Amniotic stem cell (primary cell): ENCODE results near the gene DIP2B.
"Not testable (repeated sequence)": the region's sequence is repeated elsewhere in the genome, so short reads cannot be mapped to it uniquely, and the experiment has no call there.

ENCODE experiments used
- DNase-seq: peaks from one replicate; lab custom pipeline; 2025; lab: John Stamatoyannopoulos, UW

Gene DIP2B

GRCh38 chr12:50520416-50521207 is 15.8 kb downstream of the DIP2B start:
- DNase-seq = no peak

GRCh38 chr12:50521781-50522180 is 17.0 kb downstream of the DIP2B start:
- not testable (repeated sequence) for DNase-seq

- no peak for DNase-seq
These were observed 19.0 kb downstream of the DIP2B start for GRCh38 chr12:50523772-50524171.

GRCh38 chr12:50524621-50525020 is 19.8 kb downstream of the DIP2B start:
- DNase-seq = no peak

GRCh38 chr12:50525422-50525821 is 20.6 kb downstream of the DIP2B start:
- DNase-seq = no peak

GRCh38 chr12:50527359-50527726 is 22.6 kb downstream of the DIP2B start:
- DNase-seq = no peak

GRCh38 chr12:50528800-50529199 is 24.0 kb downstream of the DIP2B start:
- no peak for DNase-seq

- DNase-seq = no peak
These were observed 24.6 kb downstream of the DIP2B start for GRCh38 chr12:50529345-50529744.

GRCh38 chr12:50530532-50530931 is 25.7 kb downstream of the DIP2B start:
- DNase-seq = no peak

- no peak for DNase-seq
These were observed 28.4 kb downstream of the DIP2B start for GRCh38 chr12:50533203-50533584.

GRCh38 chr12:50533971-50534370 is 29.2 kb downstream of the DIP2B start:
- DNase-seq = no peak

GRCh38 chr12:50536831-50537537 is 32.2 kb downstream of the DIP2B start:
- DNase-seq = no peak

GRCh38 chr12:50537538-50537919 is 32.7 kb downstream of the DIP2B start:
- DNase-seq = peak; percentile 38

GRCh38 chr12:50538182-50538581 is 33.4 kb downstream of the DIP2B start:
- DNase-seq = no peak

- no peak for DNase-seq
These were observed 36.4 kb downstream of the DIP2B start for GRCh38 chr12:50541139-50541538.

- DNase-seq = no peak
These were observed 37.7 kb downstream of the DIP2B start for GRCh38 chr12:50542448-50542847.

GRCh38 chr12:50543188-50543587 is 38.4 kb downstream of the DIP2B start:
- not testable (repeated sequence) for DNase-seq

GRCh38 chr12:50545213-50545612 is 40.4 kb downstream of the DIP2B start:
- no peak for DNase-seq

- no peak for DNase-seq
These were observed 41.0 kb downstream of the DIP2B start for GRCh38 chr12:50545786-50546185.

GRCh38 chr12:50546441-50547318 is 41.9 kb downstream of the DIP2B start:
- DNase-seq = no peak

- no peak for DNase-seq
These were observed 43.0 kb downstream of the DIP2B start for GRCh38 chr12:50547742-50548141.

GRCh38 chr12:50549885-50550284 is 45.1 kb downstream of the DIP2B start:
- no peak for DNase-seq
